GM23338 (cell line): ENCODE results near the gene BMPER. TPM values are rescaled to one million over a fixed set of nuclear protein-coding genes. Genes with fewer than 3 reads are reported as not detected.

Source experiments
- ATAC-seq: fragments of 200-7000 bp; cut with Tn5 transposase; 3 replicates; pipeline ENCODE4 v1.9.1; 2020
- DNase-seq: peaks from one replicate; pipeline ENCODE4 v3.0.0-alpha.2; 2015; ENCODE audit warnings: low spot score
- H2AFZ ChIP-seq: fragments of 200-600 bp; sonication (generic); 2 replicates; pipeline ENCODE4 v1.8.0; 2016; ENCODE audit warnings: antibody characterized with exemption, mild to moderate bottlenecking, moderate library complexity
- H3F3A ChIP-seq: fragments of 200-600 bp; sonication (generic); replicated peaks from 2 replicates; pipeline ENCODE4 v1.8.0; 2017; ENCODE audit warnings: antibody characterized with exemption, mixed run types, low read depth
- H3K27ac ChIP-seq: fragments of 200-600 bp; sonication (generic); 2 replicates; pipeline ENCODE4 v1.6.1; 2016; ENCODE audit warnings: low read depth
- H3K27me3 ChIP-seq: fragments of 200-600 bp; sonication (generic); 2 replicates; pipeline ENCODE4 v1.8.0; 2016; ENCODE audit warnings: mild to moderate bottlenecking, mixed run types, moderate library complexity; ENCODE audit not compliant: insufficient read depth
- H3K36me3 ChIP-seq: fragments of 200-600 bp; sonication (generic); 2 replicates; pipeline ENCODE4 v1.8.0; 2016; ENCODE audit warnings: mild to moderate bottlenecking; ENCODE audit not compliant: insufficient read depth
- H3K4me1 ChIP-seq: fragments of 200-600 bp; sonication (generic); 2 replicates; pipeline ENCODE4 v1.8.0; 2016; ENCODE audit warnings: mild to moderate bottlenecking, moderate library complexity; ENCODE audit not compliant: insufficient read depth
- H3K4me2 ChIP-seq: fragments of 200-600 bp; sonication (generic); 2 replicates; pipeline ENCODE4 v1.7.1; 2017; ENCODE audit warnings: mixed run types
- H3K4me3 ChIP-seq: fragments of 200-600 bp; sonication (generic); 2 replicates; pipeline ENCODE4 v1.6.1; 2016; ENCODE audit warnings: mixed run types
- H3K79me2 ChIP-seq: fragments of 200-600 bp; sonication (generic); replicated peaks from 2 replicates; pipeline ENCODE4 v1.8.0; 2017; ENCODE audit warnings: mild to moderate bottlenecking; ENCODE audit not compliant: insufficient read depth
- H3K9me2 ChIP-seq: fragments of 200-600 bp; sonication (generic); 2 replicates; pipeline ENCODE4 v1.8.0; 2017; ENCODE audit not compliant: insufficient read depth
- H4K20me1 ChIP-seq: fragments of 200-600 bp; sonication (generic); replicated peaks from 2 replicates; pipeline ENCODE4 v1.8.0; 2017; ENCODE audit warnings: mild to moderate bottlenecking; ENCODE audit not compliant: insufficient read depth
- H3K27ac Mint-ChIP-seq: 2 replicates; pipeline ENCODE4 v1.8.0; 2020; ENCODE audit warnings: inconsistent platforms, mild to moderate bottlenecking, moderate library complexity, mixed read lengths
- H3K27me3 Mint-ChIP-seq: 3 replicates; pipeline ENCODE4 v1.8.0; 2022; ENCODE audit warnings: low read depth, mild to moderate bottlenecking, moderate library complexity, mixed read lengths, inconsistent platforms; ENCODE audit not compliant: insufficient read depth, poor library complexity
- H3K36me3 Mint-ChIP-seq: 3 replicates; pipeline ENCODE4 v1.8.0; 2021; ENCODE audit warnings: low read depth, mild to moderate bottlenecking, inconsistent platforms, moderate library complexity, mixed read lengths
- H3K4me1 Mint-ChIP-seq: 3 replicates; pipeline ENCODE4 v1.8.0; 2020; ENCODE audit warnings: mild to moderate bottlenecking, inconsistent platforms, mixed read lengths
- H3K4me3 Mint-ChIP-seq: 3 replicates; pipeline ENCODE4 v1.8.0; 2021; ENCODE audit warnings: moderate library complexity, mild to moderate bottlenecking, inconsistent platforms, mixed read lengths
- H3K9me3 Mint-ChIP-seq: 3 replicates; pipeline ENCODE4 v1.8.0; 2020; ENCODE audit warnings: moderate library complexity, mild to moderate bottlenecking, inconsistent platforms, mixed read lengths
- CTCF ChIP-seq, 2 experiments: fragments of 200-600 bp in 1 of 2; sonication (generic) in 1 of 2; conservative IDR thresholded peaks; 2 replicates each; pipeline versions ENCODE4 v1.5.1 to v1.6.1; 2016 to 2017; ENCODE audit warnings: antibody characterized with exemption in 2 of 2, low read depth in 2 of 2, mild to moderate bottlenecking in 2 of 2, moderate library complexity in 1 of 2
- ETS1 ChIP-seq: IDR thresholded peaks from 2 replicates; pipeline ENCODE4 v1.6.1; 2016; ENCODE audit warnings: antibody characterized with exemption
- EZH2 ChIP-seq: fragments of 200-600 bp; sonication (generic); IDR thresholded peaks from one replicate; pipeline ENCODE4 v1.8.0; 2017; ENCODE audit warnings: antibody characterized with exemption, mild to moderate bottlenecking, low read depth; ENCODE audit not compliant: unreplicated experiment
- EZH2phosphoT487 ChIP-seq: fragments of 200-600 bp; sonication (generic); IDR thresholded peaks from one replicate; pipeline ENCODE4 v1.8.1; 2018; ENCODE audit warnings: antibody characterized with exemption; ENCODE audit not compliant: unreplicated experiment
- POLR2AphosphoS5 ChIP-seq: IDR thresholded peaks from 2 replicates; pipeline ENCODE4 v1.6.1; 2016; ENCODE audit warnings: antibody characterized with exemption, low read depth
- ZNF114 ChIP-seq: fragments of 250-450 bp; sonication (Bioruptor Pico); IDR thresholded peaks from 2 replicates; pipeline ENCODE4 v1.5.0; 2020; ENCODE audit warnings: mild to moderate bottlenecking, moderate library complexity
- ZNF462 ChIP-seq: fragments of 250-450 bp; sonication (Bioruptor Pico); IDR thresholded peaks from 2 replicates; pipeline ENCODE4 v1.5.0; 2020; ENCODE audit warnings: mild to moderate bottlenecking, moderate library complexity
- polyA plus RNA-seq: library from polyadenylated mRNA; unstranded; fragments of >200 nt; fragmentation: Nextera tagmentation; extraction: Ambion mirVana; gene quantifications from 2 replicates; pipeline ENCODE4 v1.2.1, GENCODE V29; 2016
- total RNA-seq: library from RNA; depleted of rRNA; stranded (reverse); fragments of >200 nt; shearing (Covaris generic); gene quantifications from 2 replicates; pipeline ENCODE4 v1.2.3, GENCODE V29; 2014

BMPER gene
- total and polyA plus RNA-seq, 2 experiments from 2014 or later: 0.53 to 1.4 TPM

- ATAC-seq (no peak), DNase-seq (no peak)
- no peaks in the 10 kb centered on the region for H3F3A ChIP-seq
- Mint-ChIP-seq H3K9me3 (peaks cover 9% of the 10 kb centered on the region; the same call in 2 of the 3 replicates), H3K27ac (no peak overlapping the region), H3K27me3 (no peaks in the 10 kb centered on the region), H3K4me3 (no peak overlapping the region), H3K4me1 (peaks cover 8% of the 10 kb centered on the region; the same call in 2 of the 3 replicates), H3K36me3 (peaks cover 7% of the 10 kb centered on the region; the same call in 2 of the 3 replicates)
- no peaks in the 10 kb centered on the region for H3K27me3 ChIP-seq
- peaks cover 7% of the 10 kb centered on the region for H3K4me1 ChIP-seq
- H2AFZ ChIP-seq: no peak overlapping the region; the same call in 1 of the 2 replicates
- no peaks in the 10 kb centered on the region for H3K79me2 ChIP-seq
- H4K20me1 ChIP-seq: no peaks in the 10 kb centered on the region
- no peak for TF ChIP-seq EZH2phosphoT487
- TF ChIP-seq POLR2AphosphoS5: no peak
- TF ChIP-seq EZH2: no peak
- no peak for TF ChIP-seq ZNF114 (CRISPR knock-in tag)
- no peak for TF ChIP-seq ZNF462 (CRISPR knock-in tag)
- TF ChIP-seq CTCF (conservative IDR thresholded peaks at IDR 0.05; ENCODE audit: low read depth in 2 of 2): no peak
- no peak for TF ChIP-seq ETS1
- H3K4me2 ChIP-seq: no peak overlapping the region
- peaks cover 7% of the 10 kb centered on the region; the same call in 1 of the 2 replicates for H3K9me2 ChIP-seq
- H3K4me3 ChIP-seq: no peak overlapping the region
- no peaks in the 10 kb centered on the region for H3K36me3 ChIP-seq
- H3K27ac ChIP-seq: no peak overlapping the region
Measured at GRCh38 chr7:34111031-34111430, 205.7 kb downstream of the BMPER start.
